Germinal center (tissue), 1 donor: ENCODE results near the gene PRKN.

Experiments
- DNase-seq: peaks from one replicate; pipeline ENCODE4 v3.0.0; 2012; ENCODE audit warnings: mixed read lengths, low spot score

PRKN gene

GRCh38 chr6:162674452-162674851, 53.1 kb downstream of the PRKN start:
- no peak for DNase-seq

DNA sequence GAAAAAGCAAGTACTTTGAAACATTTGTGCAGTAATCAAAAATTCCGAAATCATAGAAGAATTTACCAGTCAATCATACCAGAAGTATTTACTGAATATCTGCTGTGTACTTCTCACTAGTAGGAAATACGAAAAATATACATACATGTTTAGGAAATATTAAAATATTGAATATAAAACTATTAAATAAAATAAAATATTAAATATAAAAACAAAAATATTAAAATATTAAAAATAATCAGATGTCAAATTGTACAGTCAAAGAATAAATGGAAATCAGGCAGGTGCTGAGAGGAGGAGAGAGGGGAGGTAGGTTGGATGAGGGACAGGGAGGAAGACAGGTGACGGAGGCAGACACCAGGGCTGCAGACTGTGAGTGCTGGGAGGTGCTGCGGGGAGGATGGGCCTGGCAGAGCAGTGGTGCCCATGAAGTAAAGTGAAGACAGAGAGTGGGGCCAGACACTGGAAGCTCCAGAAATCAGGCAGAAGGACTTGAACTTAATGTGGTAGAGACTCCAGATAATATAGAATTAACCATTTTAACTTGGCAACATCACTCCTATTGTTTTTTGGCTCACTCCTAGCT, 55.9 kb downstream of the PRKN start:
- DNase-seq, result no peak

- no peak for DNase-seq
These were observed 57.2 kb downstream of the PRKN start for GRCh38 chr6:162670345-162670744.

DNA sequence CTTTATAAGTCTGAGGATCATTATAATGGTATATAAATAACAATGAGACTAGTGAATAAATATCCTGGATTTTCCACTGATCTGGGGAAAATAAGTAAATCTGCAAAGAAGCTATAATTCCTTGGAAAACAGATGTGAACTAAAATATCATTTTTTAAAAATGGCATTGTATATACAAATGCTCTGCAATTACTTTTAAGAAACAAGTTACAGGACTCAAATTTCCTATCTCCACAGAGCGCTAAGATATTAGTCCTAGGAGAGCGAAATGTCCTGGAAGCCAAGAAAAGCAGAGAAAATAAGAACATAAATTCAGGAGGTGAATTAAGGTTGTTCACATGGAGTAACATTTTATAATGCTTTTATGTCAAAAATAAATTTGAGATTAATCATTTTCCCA, 61.3 kb downstream of the PRKN start:
- DNase-seq, result no peak

- DNase-seq, result no peak
These were observed 73.8 kb downstream of the PRKN start for GRCh38 chr6:162653808-162654207.

- DNase-seq, result no peak
These were observed 76.1 kb downstream of the PRKN start for GRCh38 chr6:162651505-162651904.

DNA sequence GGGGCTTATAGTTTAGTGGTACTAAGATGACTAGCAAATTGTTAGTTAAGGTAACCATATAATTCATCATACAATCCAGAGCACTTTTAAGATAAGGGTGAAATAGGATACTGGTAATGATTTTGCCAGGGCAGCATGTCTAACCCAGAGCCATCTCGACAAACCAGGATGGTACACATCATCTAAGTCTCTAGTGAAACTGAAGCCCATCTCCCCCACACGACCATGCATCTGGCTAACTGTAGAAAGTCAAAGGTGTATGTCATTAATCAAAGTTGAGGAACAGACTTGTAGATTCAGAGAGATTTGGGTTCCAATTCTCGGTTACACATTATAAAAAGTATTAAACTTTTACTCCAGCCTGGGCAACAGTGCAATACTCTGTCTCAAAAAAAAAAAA, 78.3 kb downstream of the PRKN start:
- no peak for DNase-seq

- no peak for DNase-seq
These were observed 83.4 kb downstream of the PRKN start for GRCh38 chr6:162644153-162644552.

DNA sequence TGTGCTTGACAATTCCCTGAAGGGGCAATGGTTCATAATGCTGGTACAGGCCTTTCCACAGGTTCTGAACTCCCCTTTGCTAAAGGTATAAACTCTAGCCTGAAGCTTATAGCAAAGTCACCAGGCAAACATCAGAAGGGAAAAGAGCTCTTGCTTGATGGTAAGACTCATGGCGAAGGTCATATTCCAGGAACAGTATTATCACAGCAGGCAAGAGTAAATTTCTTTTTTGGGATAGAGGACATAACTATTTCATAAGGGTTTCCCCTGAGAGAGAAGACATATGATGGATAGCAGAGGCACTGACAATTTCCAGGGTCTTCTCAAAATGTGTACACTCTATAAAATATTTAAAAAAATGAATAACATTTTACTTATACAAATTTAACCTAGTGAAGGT, 86.8 kb downstream of the PRKN start:
- DNase-seq, result no peak

- no peak for DNase-seq
These were observed 87.6 kb downstream of the PRKN start for GRCh38 chr6:162639951-162640350.

- no peak for DNase-seq
These were observed 88.5 kb downstream of the PRKN start for GRCh38 chr6:162638931-162639574.

DNA sequence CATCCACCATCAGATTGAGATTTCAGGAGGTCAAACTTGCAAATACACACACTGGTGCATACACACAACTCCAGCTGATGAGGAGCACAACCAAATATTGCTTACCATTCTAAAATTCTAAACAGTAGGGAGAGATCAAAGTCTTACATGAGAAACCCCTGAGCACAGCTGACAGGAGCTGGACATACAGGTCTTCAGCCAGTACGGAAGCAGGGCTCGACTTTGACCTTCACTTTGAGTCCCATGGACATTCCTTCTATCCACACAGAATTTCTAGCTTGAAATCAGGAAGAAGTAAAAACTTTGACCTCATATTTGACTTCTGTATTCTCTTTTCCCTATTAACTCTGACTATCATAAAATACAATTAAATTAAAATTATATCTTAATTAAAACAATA, 90.2 kb downstream of the PRKN start:
- no peak for DNase-seq

- no peak for DNase-seq
These were observed 91.4 kb downstream of the PRKN start for GRCh38 chr6:162636167-162636566.

DNA sequence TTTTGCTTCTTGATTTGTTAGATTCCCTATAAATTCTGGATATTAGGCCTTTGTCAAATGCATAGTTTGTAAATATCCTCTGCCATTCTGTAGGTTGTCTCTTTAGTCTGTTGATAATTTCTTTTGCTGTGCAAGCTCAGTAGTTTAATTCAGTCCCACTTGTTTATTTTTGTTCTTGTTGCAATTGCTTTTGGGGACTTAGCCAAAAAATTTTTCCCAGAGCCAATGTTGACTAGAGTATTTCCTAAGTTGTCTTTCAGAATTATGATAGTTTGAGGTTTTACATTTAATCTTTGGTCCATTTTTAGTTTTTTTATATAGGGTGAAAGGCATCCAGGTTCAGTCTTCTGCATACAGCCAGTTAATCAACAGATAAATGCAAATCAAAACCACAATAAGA, 96.0 kb downstream of the PRKN start:
- DNase-seq, result no peak

- DNase-seq, result no peak
These were observed 97.5 kb downstream of the PRKN start for GRCh38 chr6:162630069-162630468.

GRCh38 chr6:162627825-162628224, 99.7 kb downstream of the PRKN start:
- no peak for DNase-seq

- no peak for DNase-seq
These were observed 100.2 kb downstream of the PRKN start for GRCh38 chr6:162627362-162627761.

DNA sequence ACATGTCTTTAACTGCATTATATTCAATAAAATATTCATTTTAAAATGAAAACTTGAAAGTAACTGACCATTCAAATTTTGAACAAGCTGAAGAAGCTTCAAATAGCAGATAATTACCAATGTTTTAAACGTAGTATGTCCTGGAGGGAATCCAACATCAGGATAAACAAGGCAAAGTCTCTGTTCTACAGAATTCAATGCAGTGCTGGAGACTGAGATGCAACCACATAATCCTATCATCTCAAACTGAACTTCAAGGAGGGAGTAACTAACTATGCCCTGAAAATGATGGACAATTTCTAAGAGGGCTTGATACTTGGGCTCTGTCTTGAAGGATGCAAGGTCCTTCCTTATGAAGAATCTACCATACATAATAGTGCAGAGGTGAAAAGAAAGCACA, 100.7 kb downstream of the PRKN start:
- no peak for DNase-seq

GRCh38 chr6:162625846-162626540, 101.6 kb downstream of the PRKN start:
- no peak for DNase-seq

- DNase-seq, result no peak
These were observed 105.0 kb downstream of the PRKN start for GRCh38 chr6:162622572-162622971.

GRCh38 chr6:162621246-162621645, 106.3 kb downstream of the PRKN start:
- no peak for DNase-seq

GRCh38 chr6:162620073-162620472, 107.5 kb downstream of the PRKN start:
- no peak for DNase-seq

DNA sequence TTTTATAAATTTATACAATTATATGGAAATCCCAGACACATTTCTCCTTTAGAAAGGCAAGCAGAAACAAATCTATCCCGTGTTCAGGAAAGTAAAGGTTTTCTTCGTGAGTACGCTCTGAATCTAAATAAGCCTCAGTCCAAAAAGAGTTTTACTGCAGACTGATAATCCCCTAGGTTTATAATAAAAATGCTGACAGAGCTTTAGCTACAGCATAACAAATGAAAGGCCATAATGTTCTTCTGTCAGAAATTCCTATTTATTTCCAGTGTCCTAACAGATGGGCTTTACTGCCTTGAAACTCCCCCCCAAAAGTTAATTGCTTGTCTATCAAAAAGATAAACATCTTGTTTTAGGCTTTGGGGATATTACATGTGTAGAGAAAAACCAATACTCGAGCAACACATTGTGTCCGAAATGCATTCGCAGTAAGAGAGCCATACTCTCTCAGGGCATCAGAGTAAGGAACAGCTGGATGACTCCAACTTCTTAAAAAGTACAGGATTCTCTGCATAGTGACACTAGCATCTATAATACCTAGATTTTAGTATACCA, 109.0 kb downstream of the PRKN start:
- no peak for DNase-seq
